Prostate gland (tissue), 2 donors: ENCODE results near the gene TFF1. TPM values are rescaled to one million over a fixed set of nuclear protein-coding genes. Genes with fewer than 3 reads are reported as not detected.

Source experiments
- DNase-seq: peaks from one replicate; pipeline ENCODE4 v3.0.0-alpha.2; 2019; ENCODE audit warnings: low spot score
- H3K27ac ChIP-seq, 2 donors: fragments of 200-600 bp; sonication (generic); 2 replicates each; pipeline ENCODE4 v1.5.1; 2017 to 2019
- H3K27me3 ChIP-seq: fragments of 200-600 bp; sonication (generic); replicated peaks from 2 replicates; pipeline ENCODE4 v1.5.1; 2019; ENCODE audit not compliant: insufficient read depth
- H3K36me3 ChIP-seq, 2 donors: fragments of 200-600 bp; sonication (generic); 1 replicate in 1 of 2; 2 replicates in 1 of 2; pipeline versions ENCODE4 v1.5.1 to v1.8.1; 2017 to 2019
- H3K4me1 ChIP-seq: fragments of 200-600 bp; sonication (generic); replicated peaks from 2 replicates; pipeline ENCODE4 v1.5.1; 2019
- H3K4me3 ChIP-seq, 2 donors: fragments of 200-600 bp; sonication (generic); 2 replicates each; pipeline ENCODE4 v1.5.1; 2017 to 2019
- H3K9me3 ChIP-seq: fragments of 200-600 bp; sonication (generic); 2 replicates; pipeline ENCODE4 v1.5.1; 2017
- POLR2A ChIP-seq: fragments of 450-650 bp; IDR thresholded peaks from one replicate; pipeline ENCODE4 v1.6.1; 2016; ENCODE audit warnings: antibody characterized with exemption, mild to moderate bottlenecking
- POLR2AphosphoS5 ChIP-seq: sonication (generic); formaldehyde crosslinking; IDR thresholded peaks from one replicate; pipeline ENCODE4 v1.6.1; 2017; ENCODE audit warnings: antibody characterized with exemption
- WGBS: methylation state at CpG from one replicate; pipeline ENCODE4 v1.1.5; 2018; 5-methylcytosine and 5-hydroxymethylcytosine counted together
- intact Hi-C: fragments of 100-400 bp; cut with DNase I; formaldehyde crosslinking; loops from one replicate; pipeline ENCODE4 v1.14.2; 2022
- total RNA-seq, 2 donors: library from RNA; depleted of rRNA; stranded (reverse); fragments of >200 nt; gene quantifications; one replicate each; pipeline ENCODE4 v1.1.0, GENCODE V29; 2016
- TF ChIP-seq, protein P1 (sequence below), 4 experiments: fragments of 200-600 bp in 2 of 4; fragments of 450-650 bp in 2 of 4; sonication (generic) in 2 of 4; IDR thresholded peaks; 1 replicate in 3 of 4; 2 replicates in 1 of 4; pipeline ENCODE4 v1.5.1; 2016 to 2019; ENCODE audit warnings: antibody characterized with exemption in 4 of 4, mild to moderate bottlenecking in 2 of 4, moderate library complexity in 2 of 4

Gene TFF1
- total RNA-seq, 2 donors from 2014 or later, result 4.7 to 16.2 TPM

DNA sequence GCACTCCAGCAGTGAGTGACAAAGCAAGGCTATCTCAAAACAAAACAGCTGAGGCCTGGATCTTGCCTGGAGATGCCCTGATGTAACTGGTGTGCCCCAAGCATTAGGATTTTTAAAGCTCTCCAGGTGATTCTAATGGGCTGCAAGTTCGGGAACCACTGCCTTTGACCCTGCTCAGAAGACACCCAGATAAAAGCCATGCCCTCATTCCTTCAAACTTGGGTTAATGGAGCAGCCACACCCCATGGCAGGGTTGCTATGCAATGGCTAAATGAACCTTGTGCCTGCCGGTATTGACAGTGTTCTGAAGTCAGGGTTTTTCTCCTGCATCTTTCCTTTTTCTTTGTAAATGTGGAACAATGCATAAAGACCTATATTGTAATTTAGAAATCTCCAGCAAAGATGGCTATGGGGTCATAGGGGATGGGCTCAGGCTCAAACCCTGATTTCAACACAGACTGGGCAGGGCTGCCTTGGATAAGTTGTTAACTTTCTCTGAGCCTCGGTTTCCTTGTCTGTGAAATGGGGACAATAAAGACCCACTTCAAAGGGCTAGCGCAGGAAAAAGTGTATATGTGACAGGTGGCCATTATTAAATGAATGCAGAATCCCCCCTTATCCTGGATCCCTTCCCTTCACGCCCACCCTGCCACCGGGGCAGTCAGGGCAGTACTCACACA is 51.6 kb downstream of the TFF1 start:
- WGBS, result 57% methylated on average over 6 of the region's 6 CpGs
- H3K36me3 ChIP-seq, result no peaks in the 10 kb centered on the region
- no peaks in the 10 kb centered on the region for H3K9me3 ChIP-seq
- no peaks in the 10 kb centered on the region for H3K27me3 ChIP-seq
- intact Hi-C loops, result no loop called here
- peaks cover 11% of the 10 kb centered on the region for H3K4me1 ChIP-seq
- TF ChIP-seq, protein P1, sequence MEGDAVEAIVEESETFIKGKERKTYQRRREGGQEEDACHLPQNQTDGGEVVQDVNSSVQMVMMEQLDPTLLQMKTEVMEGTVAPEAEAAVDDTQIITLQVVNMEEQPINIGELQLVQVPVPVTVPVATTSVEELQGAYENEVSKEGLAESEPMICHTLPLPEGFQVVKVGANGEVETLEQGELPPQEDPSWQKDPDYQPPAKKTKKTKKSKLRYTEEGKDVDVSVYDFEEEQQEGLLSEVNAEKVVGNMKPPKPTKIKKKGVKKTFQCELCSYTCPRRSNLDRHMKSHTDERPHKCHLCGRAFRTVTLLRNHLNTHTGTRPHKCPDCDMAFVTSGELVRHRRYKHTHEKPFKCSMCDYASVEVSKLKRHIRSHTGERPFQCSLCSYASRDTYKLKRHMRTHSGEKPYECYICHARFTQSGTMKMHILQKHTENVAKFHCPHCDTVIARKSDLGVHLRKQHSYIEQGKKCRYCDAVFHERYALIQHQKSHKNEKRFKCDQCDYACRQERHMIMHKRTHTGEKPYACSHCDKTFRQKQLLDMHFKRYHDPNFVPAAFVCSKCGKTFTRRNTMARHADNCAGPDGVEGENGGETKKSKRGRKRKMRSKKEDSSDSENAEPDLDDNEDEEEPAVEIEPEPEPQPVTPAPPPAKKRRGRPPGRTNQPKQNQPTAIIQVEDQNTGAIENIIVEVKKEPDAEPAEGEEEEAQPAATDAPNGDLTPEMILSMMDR (IDR thresholded peaks at IDR 0.05), result no peak
- TF ChIP-seq POLR2A (no peak), POLR2AphosphoS5 (no peak)
- no peak overlapping the region for H3K4me3 ChIP-seq
- H3K27ac ChIP-seq, result peak overlapping the region; percentile 51 to 55
- no peak for DNase-seq

DNA sequence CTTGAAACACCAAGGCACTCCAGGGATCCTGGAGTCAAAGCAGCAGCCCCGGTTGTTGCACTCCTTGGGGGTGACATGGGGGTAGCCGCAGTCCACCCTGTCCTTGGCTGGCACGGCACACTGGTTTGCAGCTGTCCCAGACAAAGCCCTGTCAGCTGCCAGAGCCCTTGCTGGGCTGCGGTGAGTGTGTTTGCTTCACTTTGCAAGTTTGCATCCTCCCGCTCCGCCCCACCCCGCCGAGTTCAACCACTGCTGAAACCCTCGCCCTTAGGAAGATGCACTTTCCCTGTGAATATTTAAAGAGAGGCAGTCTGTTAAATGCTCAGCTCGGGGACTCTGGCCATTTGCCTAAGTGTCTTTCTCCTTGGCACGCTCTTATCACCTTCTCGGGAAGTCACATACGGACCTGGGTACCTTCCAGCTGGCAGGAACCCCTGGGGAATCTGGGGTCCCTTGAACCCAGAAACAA is 52.8 kb downstream of the TFF1 start:
- DNase-seq, result no peak
- WGBS, result 29% methylated on average over 13 of the region's 13 CpGs

DNA sequence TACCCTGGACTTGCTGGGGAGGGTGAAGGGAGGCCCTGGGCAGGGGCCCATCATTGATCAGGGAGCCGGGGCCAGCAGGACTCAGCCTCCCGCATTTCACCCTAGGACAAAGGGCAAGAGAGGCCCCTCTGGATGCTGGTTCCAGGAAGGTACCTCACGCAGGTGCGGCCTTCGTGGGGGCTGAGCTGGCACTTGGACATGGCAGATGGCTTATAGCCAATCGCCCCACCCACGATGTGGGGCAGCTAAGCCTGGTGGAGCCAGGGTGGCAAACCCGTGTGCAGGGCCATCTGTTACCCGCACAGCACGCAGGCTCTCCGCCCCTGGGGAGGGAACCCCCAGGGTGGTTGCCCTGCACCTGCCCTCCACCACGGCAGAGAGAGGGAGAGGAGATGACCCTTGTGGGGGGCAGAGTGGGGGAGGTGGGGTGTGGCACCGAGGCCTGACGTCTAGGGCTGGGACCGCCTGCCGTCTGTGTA is 53.7 kb downstream of the TFF1 start:
- intact Hi-C loops, result no loop called here
- no peaks in the 10 kb centered on the region for H3K36me3 ChIP-seq
- H3K27me3 ChIP-seq, result no peaks in the 10 kb centered on the region
- peaks cover 11% of the 10 kb centered on the region for H3K4me1 ChIP-seq
- H3K27ac ChIP-seq, result no peak overlapping the region
- H3K9me3 ChIP-seq, result no peaks in the 10 kb centered on the region
- TF ChIP-seq, protein P1 (IDR thresholded peaks at IDR 0.05), result no peak
- TF ChIP-seq POLR2AphosphoS5, result no peak
- TF ChIP-seq POLR2A, result no peak
- 89% methylated on average over 14 of the region's 16 CpGs for WGBS
- no peak for DNase-seq
- no peak overlapping the region for H3K4me3 ChIP-seq

More for the DNA sequence above, 52.8 kb downstream of the TFF1 start:
- Histone ChIP-seq H3K9me3 (no peaks in the 10 kb centered on the region), H3K36me3 (no peaks in the 10 kb centered on the region), H3K4me1 (peaks cover 11% of the 10 kb centered on the region), H3K4me3 (no peak overlapping the region), H3K27me3 (no peaks in the 10 kb centered on the region), H3K27ac (no peak overlapping the region)
- intact Hi-C loops, result no loop called here
- TF ChIP-seq, protein P1 (IDR thresholded peaks at IDR 0.05), result no peak
- TF ChIP-seq POLR2AphosphoS5 (no peak), POLR2A (no peak)

Other genes starting within 250 kb of the TFF1 start
- gene ABCG1, start 147.4 kb downstream of the TFF1 start, total RNA-seq, result 10 to 100 TPM; 22.7 to 28.3 TPM
- gene TFF3, start 51.1 kb downstream of the TFF1 start, total RNA-seq, result 10 to 100 TPM; 30.6 to 49.8 TPM
- gene TFF2, start 15.5 kb downstream of the TFF1 start, total RNA-seq, result not detected
- gene TMPRSS3, start 29.5 kb upstream of the TFF1 start, total RNA-seq, result under 1 TPM; 0.27 to 0.34 TPM
- gene UBASH3A, start 37.4 kb upstream of the TFF1 start, total RNA-seq, result 1 to 10 TPM in 1 of 2 donors, under 1 TPM in 1; 0.23 to 1.8 TPM
- gene RSPH1, start 129.7 kb upstream of the TFF1 start, total RNA-seq, result 1 to 10 TPM; 1.6 to 2.6 TPM
- 10 to 100 TPM; 44.2 to 49.6 TPM for gene SLC37A1, start 147.3 kb upstream of the TFF1 start, total RNA-seq